Stimulated activated CD8-positive, alpha-beta memory T cell treated with anti-CD3 and anti-CD28 coated beads, Interleukin-2, amount 100 ng/mL, for 48 hours (primary cell): Measurements from ENCODE around the gene ANKFY1.
"Not testable (repeated sequence)": the region's sequence is repeated elsewhere in the genome, so short reads cannot be mapped to it uniquely, and the experiment has no call there.

Experiments
- DNase-seq, 2 donors: peaks; one replicate each; pipeline ENCODE4 v3.0.0-alpha.2; 2020; ENCODE audit warnings: low read depth in 2 of 2

The ANKFY1 gene

GRCh38 chr17:4155980-4156620 is 107.7 kb downstream of the ANKFY1 start:
- no peak for DNase-seq

- DNase-seq = no peak
Measured at GRCh38 chr17:4154201-4154600, 109.6 kb downstream of the ANKFY1 start.

- DNase-seq = no peak
Measured at GRCh38 chr17:4152471-4152870, 111.3 kb downstream of the ANKFY1 start.

- DNase-seq = no peak
Measured at GRCh38 chr17:4150096-4150495, 113.7 kb downstream of the ANKFY1 start.

GRCh38 chr17:4148611-4149308 is 115.0 kb downstream of the ANKFY1 start:
- no peak for DNase-seq

GRCh38 chr17:4147751-4148310 is 115.9 kb downstream of the ANKFY1 start:
- no peak for DNase-seq

GRCh38 chr17:4146641-4147040 is 117.1 kb downstream of the ANKFY1 start:
- DNase-seq = no peak

- DNase-seq = no peak
Measured at GRCh38 chr17:4144422-4144747, 119.4 kb downstream of the ANKFY1 start.

GRCh38 chr17:4143563-4144421 is 120.0 kb downstream of the ANKFY1 start:
- DNase-seq = peak; percentile 81 to 84

GRCh38 chr17:4142107-4142900 is 121.5 kb downstream of the ANKFY1 start:
- DNase-seq = peak; percentile 8 to 12

GRCh38 chr17:4140125-4140524 is 123.7 kb downstream of the ANKFY1 start:
- no peak for DNase-seq

GRCh38 chr17:4138906-4139526 is 124.8 kb downstream of the ANKFY1 start:
- DNase-seq = not testable (repeated sequence)

- DNase-seq = no peak
Measured at GRCh38 chr17:4136373-4136772, 127.4 kb downstream of the ANKFY1 start.

GRCh38 chr17:4135489-4135888 is 128.3 kb downstream of the ANKFY1 start:
- DNase-seq = no peak

- DNase-seq = no peak
Measured at GRCh38 chr17:4134721-4135120, 129.1 kb downstream of the ANKFY1 start.

GRCh38 chr17:4130715-4131114 is 133.1 kb downstream of the ANKFY1 start:
- DNase-seq = no peak

GRCh38 chr17:4127555-4127954 is 136.2 kb downstream of the ANKFY1 start:
- DNase-seq = no peak

- no peak for DNase-seq
Measured at GRCh38 chr17:4125552-4125951, 138.2 kb downstream of the ANKFY1 start.

- no peak for DNase-seq
Measured at GRCh38 chr17:4124999-4125398, 138.8 kb downstream of the ANKFY1 start.

GRCh38 chr17:4120332-4120731 is 143.4 kb downstream of the ANKFY1 start:
- DNase-seq = no peak

GRCh38 chr17:4119299-4119698 is 144.5 kb downstream of the ANKFY1 start:
- DNase-seq = no peak
